Measurements from ENCODE around the gene ZNHIT1. TPM values are rescaled to one million over a fixed set of nuclear protein-coding genes. Genes with fewer than 3 reads are reported as not detected.

Gene ZNHIT1
- total and polyA plus RNA-seq, 8 donors = 25.7 to 92.3 (median 35.5) TPM

DNA sequence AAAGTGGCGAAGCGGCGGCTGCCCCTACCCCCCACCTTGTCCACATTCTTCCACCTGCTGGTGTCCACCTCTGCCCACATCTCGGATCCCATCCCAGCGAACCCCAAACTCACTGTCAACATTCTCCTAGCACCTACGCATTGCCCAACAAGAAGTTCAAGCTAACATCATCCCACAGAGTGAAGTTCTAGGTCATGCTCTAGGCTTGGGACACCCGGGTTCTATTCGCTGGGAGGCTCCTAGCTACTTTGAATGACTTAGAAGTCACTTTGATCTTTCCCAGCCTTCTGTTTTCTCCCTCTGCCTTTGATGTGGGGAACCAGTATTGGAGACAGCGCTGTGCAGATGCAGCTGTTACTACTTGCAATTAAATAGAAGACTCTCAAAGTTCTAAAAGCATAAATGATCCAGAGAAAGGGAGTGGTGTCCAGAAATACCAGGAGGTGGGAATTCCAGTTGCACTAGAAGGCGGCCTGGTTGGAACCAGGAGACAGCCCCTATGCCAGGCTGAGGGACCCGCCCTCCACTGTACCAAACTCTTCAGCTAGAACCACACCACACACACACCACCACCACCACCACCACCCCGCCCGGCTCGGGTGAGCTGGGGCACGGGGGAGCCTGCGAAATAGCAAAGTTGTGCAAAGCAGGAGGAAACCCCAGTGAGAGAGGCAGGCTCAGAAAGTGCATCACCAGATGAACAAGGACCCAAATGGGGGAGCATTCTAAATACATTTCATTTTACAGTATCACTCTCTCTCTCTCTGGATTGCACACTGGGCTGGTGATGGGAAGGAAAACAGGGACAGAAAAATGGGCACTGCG, 47.1 kb upstream of the ZNHIT1 start:
- FAIRE-seq = no peak
- Histone ChIP-seq H3K27ac (no peak overlapping the region), H3K9me3 (no peaks in the 10 kb centered on the region), H3K27me3 (peaks cover 0 to 49% (median 7%) of the 10 kb centered on the region in 4 donors), H3K4me3 (no peak overlapping the region), H3K4me1 (peaks cover 8 to 15% (median 14%) of the 10 kb centered on the region in 3 donors), H3K36me3 (no peaks in the 10 kb centered on the region)
- TF ChIP-seq, protein P1, sequence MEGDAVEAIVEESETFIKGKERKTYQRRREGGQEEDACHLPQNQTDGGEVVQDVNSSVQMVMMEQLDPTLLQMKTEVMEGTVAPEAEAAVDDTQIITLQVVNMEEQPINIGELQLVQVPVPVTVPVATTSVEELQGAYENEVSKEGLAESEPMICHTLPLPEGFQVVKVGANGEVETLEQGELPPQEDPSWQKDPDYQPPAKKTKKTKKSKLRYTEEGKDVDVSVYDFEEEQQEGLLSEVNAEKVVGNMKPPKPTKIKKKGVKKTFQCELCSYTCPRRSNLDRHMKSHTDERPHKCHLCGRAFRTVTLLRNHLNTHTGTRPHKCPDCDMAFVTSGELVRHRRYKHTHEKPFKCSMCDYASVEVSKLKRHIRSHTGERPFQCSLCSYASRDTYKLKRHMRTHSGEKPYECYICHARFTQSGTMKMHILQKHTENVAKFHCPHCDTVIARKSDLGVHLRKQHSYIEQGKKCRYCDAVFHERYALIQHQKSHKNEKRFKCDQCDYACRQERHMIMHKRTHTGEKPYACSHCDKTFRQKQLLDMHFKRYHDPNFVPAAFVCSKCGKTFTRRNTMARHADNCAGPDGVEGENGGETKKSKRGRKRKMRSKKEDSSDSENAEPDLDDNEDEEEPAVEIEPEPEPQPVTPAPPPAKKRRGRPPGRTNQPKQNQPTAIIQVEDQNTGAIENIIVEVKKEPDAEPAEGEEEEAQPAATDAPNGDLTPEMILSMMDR (IDR thresholded peaks at IDR 0.05) = no peak
- intact Hi-C loops (cut with DNase I) = no loop called here
- no peak for ATAC-seq
- WGBS, 2 donors = 9 to 10% methylated on average over 17 of the region's 17 CpGs
- no peak for DNase-seq

DNA sequence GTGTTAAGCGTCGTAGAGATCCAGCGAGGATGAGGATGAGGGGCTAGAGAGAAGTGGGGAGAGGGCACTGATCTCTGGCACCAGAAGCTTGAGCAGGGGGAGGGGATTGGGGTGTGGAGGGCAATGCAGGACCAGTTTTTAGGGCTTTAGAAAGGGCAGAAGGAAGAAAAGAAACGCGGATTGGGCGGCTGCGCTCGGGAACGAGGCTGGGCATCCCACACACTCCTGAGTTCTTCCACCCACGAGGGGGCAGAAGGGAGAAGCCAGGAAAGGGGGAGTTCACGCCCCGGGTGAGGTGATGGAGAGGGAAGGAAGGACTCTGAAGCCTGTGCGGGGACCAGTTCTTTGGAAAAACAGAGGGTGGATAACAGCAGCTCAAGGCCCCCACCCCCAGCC, 46.5 kb upstream of the ZNHIT1 start:
- intact Hi-C loops (cut with DNase I) = no loop called here
- H3K27ac ChIP-seq = no peak overlapping the region
- no peak for DNase-seq
- FAIRE-seq = no peak
- H3K27me3 ChIP-seq = peaks cover 0 to 53% (median 7%) of the 10 kb centered on the region in 4 donors
- no peaks in the 10 kb centered on the region for H3K36me3 ChIP-seq
- TF ChIP-seq, protein P1 (IDR thresholded peaks at IDR 0.05) = no peak
- no peak for ATAC-seq
- peaks cover 8 to 13% (median 12%) of the 10 kb centered on the region in 3 donors for H3K4me1 ChIP-seq
- no peak overlapping the region for H3K4me3 ChIP-seq
- WGBS, 2 donors = 2 to 6% methylated on average over 13 of the region's 13 CpGs
- H3K9me3 ChIP-seq = no peaks in the 10 kb centered on the region

DNA sequence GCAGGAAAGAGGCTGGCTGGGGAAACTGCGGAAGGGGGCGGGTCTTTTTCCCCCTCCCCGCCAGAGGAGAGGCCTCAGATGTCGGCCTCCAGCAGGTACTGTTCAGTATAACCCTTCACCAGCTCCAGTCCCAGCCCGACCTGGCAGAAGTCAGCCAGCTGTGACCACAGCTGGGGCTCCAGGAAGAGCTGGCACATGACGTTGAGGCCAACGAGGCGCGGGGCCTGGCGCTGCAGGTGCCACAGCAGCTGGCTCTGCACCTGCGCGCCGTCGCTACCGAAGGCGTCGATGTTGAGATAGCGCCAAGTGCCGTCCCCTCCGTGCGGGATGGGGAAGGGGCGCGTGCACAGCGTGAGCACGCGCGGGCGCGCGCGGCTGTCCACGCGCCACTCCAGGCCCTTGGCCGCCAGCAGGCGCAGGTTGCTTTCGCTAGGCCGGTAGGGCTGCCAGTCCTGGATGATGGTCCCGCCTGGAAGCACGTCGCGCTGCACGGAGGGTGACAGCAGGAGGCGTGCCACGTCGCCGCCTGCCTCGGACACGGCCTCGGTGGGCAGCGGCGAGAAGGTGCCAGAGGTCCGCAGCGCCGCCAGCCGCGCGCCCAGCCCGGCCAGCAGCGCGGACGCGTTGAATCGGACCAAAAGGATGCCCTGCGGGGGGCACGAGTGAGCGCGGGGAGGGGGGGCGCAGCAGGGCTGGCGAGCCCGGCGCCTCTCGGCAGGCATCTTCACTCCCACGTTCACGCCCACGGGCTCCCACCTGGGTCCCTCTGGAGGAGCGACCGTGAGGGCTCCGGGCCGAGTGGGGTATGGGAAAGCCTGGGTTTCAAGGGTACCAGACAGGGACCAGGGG, 45.7 kb upstream of the ZNHIT1 start:
- TF ChIP-seq, protein P1 (IDR thresholded peaks at IDR 0.05) = no peak
- intact Hi-C loops (cut with DNase I) = no loop called here
- DNase-seq (peak in 1 of 6 donors; percentile 48), ATAC-seq (peak in 2 of 4 donors; percentile 8 to 25), FAIRE-seq (no peak)
- Histone ChIP-seq H3K27me3 (peaks cover 0 to 53% (median 7%) of the 10 kb centered on the region in 4 donors), H3K4me3 (peak overlapping the region in 1 of 4 donors; percentile 26), H3K36me3 (no peaks in the 10 kb centered on the region), H3K4me1 (peaks cover 8 to 13% (median 12%) of the 10 kb centered on the region in 3 donors), H3K27ac (no peak overlapping the region), H3K9me3 (no peaks in the 10 kb centered on the region)
- 0 to 2% methylated on average over 47 to 79 of the region's 79 CpGs for WGBS, 2 donors

DNA sequence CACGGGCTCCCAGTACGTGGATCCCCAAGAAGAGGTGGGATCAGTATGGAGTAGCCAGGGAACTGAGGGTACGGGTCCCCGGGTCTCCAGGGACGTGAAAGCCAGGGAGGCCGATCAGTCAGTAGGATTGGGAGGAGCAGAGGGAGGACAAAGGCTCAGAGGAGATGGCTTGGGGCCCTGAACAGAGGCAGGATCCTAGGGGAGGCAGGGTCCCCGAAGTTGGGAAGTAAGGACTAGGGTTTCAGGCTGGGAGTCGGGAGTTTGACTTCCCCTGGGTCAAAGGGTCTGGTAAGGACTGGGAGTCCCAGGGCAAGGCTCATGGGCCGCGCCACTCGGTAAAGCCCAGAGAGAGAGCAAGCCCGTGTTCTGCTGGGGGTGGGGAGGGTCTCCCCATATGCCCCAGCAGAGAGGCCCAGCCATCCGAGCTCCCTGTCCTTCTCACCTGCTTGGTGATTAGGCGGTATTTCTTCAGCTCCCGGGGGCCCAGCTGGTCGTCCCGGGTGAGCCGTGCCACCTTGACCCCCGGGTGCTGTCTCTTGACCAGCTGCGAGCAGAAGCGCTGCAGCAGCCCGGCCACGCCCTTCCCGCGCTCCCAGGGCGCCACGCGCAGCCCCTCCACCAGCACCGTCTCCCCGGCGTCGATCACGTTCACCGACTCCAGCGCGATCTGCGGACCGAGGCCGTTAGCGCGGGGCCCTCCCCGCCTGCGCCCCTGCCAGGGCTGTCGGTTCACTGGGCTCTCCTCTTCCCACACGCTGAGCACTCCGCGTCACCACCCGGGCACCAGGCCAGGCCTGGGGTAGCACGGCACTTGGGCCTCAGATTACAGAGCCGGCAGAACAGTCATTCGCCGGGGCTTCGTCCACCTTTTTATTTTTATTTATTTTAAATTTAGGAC, 44.9 kb upstream of the ZNHIT1 start:
- H3K27me3 ChIP-seq = peaks cover 0 to 53% (median 7%) of the 10 kb centered on the region in 4 donors
- intact Hi-C loops (cut with DNase I) = no loop called here
- H3K27ac ChIP-seq = no peak overlapping the region
- 2% methylated on average over 39 to 53 of the region's 53 CpGs for WGBS, 2 donors
- ATAC-seq (peak; percentile 77 to 87 (median 86)), DNase-seq (peak; percentile 76 to 95 (median 90)), FAIRE-seq (no peak)
- peak overlapping the region in 2 of 4 donors; percentile 16 to 26 for H3K4me3 ChIP-seq
- peaks cover 8 to 13% (median 12%) of the 10 kb centered on the region in 3 donors for H3K4me1 ChIP-seq
- no peaks in the 10 kb centered on the region for H3K9me3 ChIP-seq
- TF ChIP-seq, protein P1 (IDR thresholded peaks at IDR 0.05) = no peak
- no peaks in the 10 kb centered on the region for H3K36me3 ChIP-seq

All from pancreas (tissue), 10 donors.